Measurements from ENCODE around the gene PAX8.

DNA sequence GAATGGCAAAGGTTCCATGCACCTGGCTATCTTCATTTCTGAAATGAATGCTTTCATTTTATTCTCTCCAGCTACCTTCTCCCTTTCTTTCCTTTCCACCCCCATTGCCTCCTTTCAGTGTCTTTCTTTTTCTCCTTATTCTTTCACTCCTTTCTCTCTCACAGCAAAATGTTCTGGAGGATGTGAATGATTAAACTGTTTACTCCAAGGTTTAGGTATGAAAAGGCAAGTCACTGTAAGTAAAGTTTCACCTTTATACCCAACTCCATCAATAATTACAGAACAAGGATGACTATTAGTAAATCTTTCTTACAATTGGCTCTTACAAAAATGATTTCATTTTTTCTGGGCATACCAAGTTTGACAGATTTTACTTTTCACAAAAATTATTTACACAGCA, 4.3 kb downstream of the PAX8 start:
- no peak for TF ChIP-seq CTCF (IDR thresholded peaks at IDR 0.05; ENCODE audit: insufficient read depth, low read length, poor library complexity, severe bottlenecking)
- no peak for TF ChIP-seq EZH2phosphoT487 (conservative IDR thresholded peaks at IDR 0.05; ENCODE audit: low read length)
